GM12864 (cell line): ENCODE data around the gene MCUB.
A peak's percentile ranks its signal among the peaks of the same experiment; 100 is the strongest.
"Not testable (repeated sequence)": the region's sequence is repeated elsewhere in the genome, so short reads cannot be mapped to it uniquely, and the experiment has no call there.

ENCODE experiments used
- DNase-seq: peaks from one replicate; pipeline ENCODE4 v3.0.0-alpha.2; 2011; ENCODE audit warnings: low read depth
- H3K4me3 ChIP-seq: 2 replicates; pipeline ENCODE4 v1.5.1; 2011; ENCODE audit warnings: mild to moderate bottlenecking, low read depth, low read length, control low read depth
- TF ChIP-seq, protein P1 (sequence below): IDR thresholded peaks from 2 replicates; pipeline ENCODE4 v1.5.1; 2011; ENCODE audit warnings: low read depth, mild to moderate bottlenecking, moderate library complexity, low read length, control low read depth, inconsistent platforms; ENCODE audit errors: missing control alignments

The MCUB gene

GRCh38 chr4:109576462-109576861 is 16.4 kb downstream of the MCUB start:
- no peak overlapping the region for H3K4me3 ChIP-seq
- DNase-seq: no peak
- TF ChIP-seq, protein P1, sequence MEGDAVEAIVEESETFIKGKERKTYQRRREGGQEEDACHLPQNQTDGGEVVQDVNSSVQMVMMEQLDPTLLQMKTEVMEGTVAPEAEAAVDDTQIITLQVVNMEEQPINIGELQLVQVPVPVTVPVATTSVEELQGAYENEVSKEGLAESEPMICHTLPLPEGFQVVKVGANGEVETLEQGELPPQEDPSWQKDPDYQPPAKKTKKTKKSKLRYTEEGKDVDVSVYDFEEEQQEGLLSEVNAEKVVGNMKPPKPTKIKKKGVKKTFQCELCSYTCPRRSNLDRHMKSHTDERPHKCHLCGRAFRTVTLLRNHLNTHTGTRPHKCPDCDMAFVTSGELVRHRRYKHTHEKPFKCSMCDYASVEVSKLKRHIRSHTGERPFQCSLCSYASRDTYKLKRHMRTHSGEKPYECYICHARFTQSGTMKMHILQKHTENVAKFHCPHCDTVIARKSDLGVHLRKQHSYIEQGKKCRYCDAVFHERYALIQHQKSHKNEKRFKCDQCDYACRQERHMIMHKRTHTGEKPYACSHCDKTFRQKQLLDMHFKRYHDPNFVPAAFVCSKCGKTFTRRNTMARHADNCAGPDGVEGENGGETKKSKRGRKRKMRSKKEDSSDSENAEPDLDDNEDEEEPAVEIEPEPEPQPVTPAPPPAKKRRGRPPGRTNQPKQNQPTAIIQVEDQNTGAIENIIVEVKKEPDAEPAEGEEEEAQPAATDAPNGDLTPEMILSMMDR: no peak

- no peak for DNase-seq
- TF ChIP-seq, protein P1: no peak
- no peak overlapping the region for H3K4me3 ChIP-seq
Observed at GRCh38 chr4:109578846-109579245, 18.8 kb downstream of the MCUB start.

- not testable (repeated sequence) for DNase-seq, H3K4me3 ChIP-seq
Observed at GRCh38 chr4:109579997-109580396, 20.0 kb downstream of the MCUB start.

- DNase-seq: peak; percentile 56
- TF ChIP-seq, protein P1: no peak
- no peak overlapping the region for H3K4me3 ChIP-seq
Observed at GRCh38 chr4:109588176-109588575, 28.1 kb downstream of the MCUB start.

- TF ChIP-seq, protein P1: no peak
- H3K4me3 ChIP-seq: no peak overlapping the region
- no peak for DNase-seq
Observed at GRCh38 chr4:109589119-109589518, 29.1 kb downstream of the MCUB start.

GRCh38 chr4:109589605-109590004 is 29.6 kb downstream of the MCUB start:
- no peak for DNase-seq
- TF ChIP-seq, protein P1: no peak
- H3K4me3 ChIP-seq: no peak overlapping the region

- no peak for DNase-seq
- no peak overlapping the region for H3K4me3 ChIP-seq
- TF ChIP-seq, protein P1: no peak
Observed at GRCh38 chr4:109590905-109591304, 30.9 kb downstream of the MCUB start.

DNA sequence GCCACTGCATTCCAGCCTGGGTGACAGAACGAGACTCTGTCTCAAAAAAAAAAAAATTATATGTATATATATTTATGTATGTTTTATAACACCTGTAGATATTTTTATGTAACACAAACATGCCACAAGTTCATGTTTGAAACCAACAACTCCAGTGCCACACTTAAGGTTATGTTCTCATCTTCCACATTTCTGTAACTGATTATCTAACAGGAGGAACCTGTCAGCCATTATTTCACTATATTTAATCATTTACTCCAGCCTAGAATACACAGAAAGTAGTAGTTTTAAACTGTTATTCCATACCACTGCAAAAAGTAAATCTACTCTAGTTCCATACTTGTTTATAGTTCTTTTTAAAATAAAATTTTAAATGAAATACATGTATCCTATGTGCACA is 32.3 kb downstream of the MCUB start:
- no peak for DNase-seq
- TF ChIP-seq, protein P1: no peak
- H3K4me3 ChIP-seq: no peak overlapping the region

GRCh38 chr4:109595123-109595522 is 35.1 kb downstream of the MCUB start:
- not testable (repeated sequence) for DNase-seq, H3K4me3 ChIP-seq

DNA sequence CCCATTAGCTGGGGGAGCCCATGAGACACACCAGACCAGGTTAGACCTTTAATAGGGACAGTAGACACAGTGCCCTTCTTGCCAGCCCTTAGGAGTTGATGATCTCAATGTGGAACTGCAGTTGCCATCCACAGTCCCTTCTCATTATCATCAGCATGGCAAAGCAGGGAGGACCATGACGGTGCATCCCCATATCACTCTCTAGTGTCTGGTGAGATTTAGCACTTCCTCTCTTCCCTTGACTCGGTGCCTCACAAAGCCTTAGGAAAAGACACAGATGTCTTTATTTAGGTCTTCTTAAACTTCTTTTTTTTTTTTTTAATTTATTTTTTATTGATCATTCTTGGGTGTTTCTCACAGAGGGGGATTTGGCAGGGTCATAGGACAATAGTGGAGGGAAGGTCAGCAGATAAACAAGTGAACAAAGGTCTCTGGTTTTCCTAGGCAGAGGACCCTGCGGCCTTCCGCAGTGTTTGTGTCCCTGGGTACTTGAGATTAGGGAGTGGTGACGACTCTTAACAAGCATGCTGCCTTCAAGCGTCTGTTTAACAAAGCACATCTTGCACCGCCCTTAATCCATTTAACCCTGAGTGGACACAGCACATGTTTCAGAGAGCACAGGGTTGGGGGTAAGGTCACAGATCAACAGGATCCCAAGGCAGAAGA is 36.5 kb downstream of the MCUB start:
- DNase-seq, H3K4me3 ChIP-seq: not testable (repeated sequence)
